SH-SY5Y (cell line): ENCODE results near the gene ZFHX3.

ENCODE experiments used
- GATA2 ChIP-seq: IDR thresholded peaks from 2 replicates; pipeline ENCODE4 v1.6.1; 2011; ENCODE audit warnings: mild to moderate bottlenecking, low read depth, low read length
- GATA3 ChIP-seq: IDR thresholded peaks from 2 replicates; pipeline ENCODE4 v1.6.1; 2011; ENCODE audit warnings: low read depth, mild to moderate bottlenecking, low read length, moderate library complexity

DNA sequence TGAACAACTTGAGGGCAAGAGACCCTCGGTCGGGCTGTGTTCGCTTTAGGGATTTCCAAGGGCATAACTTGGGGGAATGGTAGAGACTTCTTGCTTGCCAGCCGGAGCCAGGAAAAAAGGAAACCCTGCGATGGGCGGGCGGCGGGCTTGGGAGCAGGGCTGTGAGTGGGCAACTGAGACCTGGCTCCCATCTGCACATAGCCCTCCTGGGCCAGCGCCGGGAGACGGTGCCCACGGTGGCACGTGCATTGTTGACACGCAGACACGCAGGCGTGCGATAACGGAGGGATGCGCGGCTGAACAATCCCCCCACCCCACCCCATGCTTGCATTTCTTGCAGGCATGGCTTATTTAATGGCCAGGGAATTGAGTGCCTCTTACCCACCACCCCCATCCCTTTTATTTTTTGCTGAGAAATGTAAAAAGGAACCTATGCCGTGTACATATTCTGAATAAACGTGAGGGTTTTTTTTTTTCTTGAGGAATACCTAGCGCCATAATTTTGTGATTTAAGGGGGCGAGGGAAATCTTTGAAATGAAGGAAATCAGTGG, 17.1 kb upstream of the ZFHX3 start:
- TF ChIP-seq GATA3 (no peak), GATA2 (no peak)
